ENCODE data around the gene OPTC. TPM values are rescaled to one million over a fixed set of nuclear protein-coding genes. Genes with fewer than 3 reads are reported as not detected.
"Not testable (repeated sequence)": the region's sequence is repeated elsewhere in the genome, so short reads cannot be mapped to it uniquely, and the experiment has no call there.

OPTC gene
- total RNA-seq = not detected in 2 replicates

- TF ChIP-seq CTCF (IDR thresholded peaks at IDR 0.05; ENCODE audit: extremely low read depth, low read depth, low read length) = no peak
These were observed at the start of gene OPTC for GRCh38 chr1:203493901-203494300. TSS of gene OPTC (plus strand) at chr1:203494153. CDS start at chr1:203496006, 1,853 bp downstream.

GRCh38 chr1:203444171-203444576 is 49.8 kb upstream of the OPTC start:
- no peaks in the 10 kb centered on the region for H3K9me3 ChIP-seq (ENCODE audit: low read depth, low read length)
- H3K79me2 ChIP-seq (ENCODE audit: insufficient read depth, low read length) = no peaks in the 10 kb centered on the region
- H3K27me3 ChIP-seq (ENCODE audit: insufficient read depth, low read length) = peaks cover 33% of the 10 kb centered on the region
- H3K4me3 ChIP-seq (ENCODE audit: insufficient read depth, low read length) = no peak overlapping the region
- H3K36me3 ChIP-seq (ENCODE audit: insufficient read depth, low read length) = no peaks in the 10 kb centered on the region
- H3K27ac ChIP-seq (ENCODE audit: low read depth, low read length) = no peak overlapping the region
- no peaks in the 10 kb centered on the region for H4K20me1 ChIP-seq (ENCODE audit: insufficient read depth, low read length)
- peaks cover 3% of the 10 kb centered on the region for H3K4me1 ChIP-seq (ENCODE audit: insufficient read depth, low read length)
- H3K4me2 ChIP-seq (ENCODE audit: insufficient read depth, low read length) = no peak overlapping the region
- H2AFZ ChIP-seq (ENCODE audit: low read length) = no peak overlapping the region
- no peak for DNase-seq (ENCODE audit: insufficient read length, low spot score, missing footprints)
- TF ChIP-seq CTCF (IDR thresholded peaks at IDR 0.05; ENCODE audit: extremely low read depth, low read depth, low read length) = no peak

More at GRCh38 chr1:203493901-203494300, at the start of gene OPTC:
- Histone ChIP-seq H3K4me3 (ENCODE audit: insufficient read depth, low read length) (no peak within 1 kb of the TSS), H2AFZ (ENCODE audit: low read length) (no peak within 1 kb of the TSS), H3K36me3 (ENCODE audit: insufficient read depth, low read length) (no peaks in the 10 kb centered on the region), H3K9me3 (ENCODE audit: low read depth, low read length) (no peaks in the 10 kb centered on the region), H4K20me1 (ENCODE audit: insufficient read depth, low read length) (no peaks in the 10 kb centered on the region), H3K79me2 (ENCODE audit: insufficient read depth, low read length) (no peaks in the 10 kb centered on the region), H3K27ac (ENCODE audit: low read depth, low read length) (no peak within 1 kb of the TSS), H3K27me3 (ENCODE audit: insufficient read depth, low read length) (peaks cover 27% of the 10 kb centered on the region), H3K4me2 (ENCODE audit: insufficient read depth, low read length) (no peak within 1 kb of the TSS), H3K4me1 (ENCODE audit: insufficient read depth, low read length) (no peaks in the 10 kb centered on the region)
- no peak for DNase-seq (ENCODE audit: insufficient read length, low spot score, missing footprints)

GRCh38 chr1:203447151-203447550 is 46.8 kb upstream of the OPTC start:
- no peak for DNase-seq (ENCODE audit: insufficient read length, low spot score, missing footprints)
- Histone ChIP-seq H3K4me3 (ENCODE audit: insufficient read depth, low read length) (no peak overlapping the region), H3K9me3 (ENCODE audit: low read depth, low read length) (no peaks in the 10 kb centered on the region), H4K20me1 (ENCODE audit: insufficient read depth, low read length) (no peaks in the 10 kb centered on the region), H3K4me1 (ENCODE audit: insufficient read depth, low read length) (no peaks in the 10 kb centered on the region), H2AFZ (ENCODE audit: low read length) (no peak overlapping the region), H3K36me3 (ENCODE audit: insufficient read depth, low read length) (no peaks in the 10 kb centered on the region), H3K27ac (ENCODE audit: low read depth, low read length) (no peak overlapping the region), H3K79me2 (ENCODE audit: insufficient read depth, low read length) (no peaks in the 10 kb centered on the region), H3K4me2 (ENCODE audit: insufficient read depth, low read length) (no peak overlapping the region), H3K27me3 (ENCODE audit: insufficient read depth, low read length) (peaks cover 36% of the 10 kb centered on the region)
- no peak for TF ChIP-seq CTCF (IDR thresholded peaks at IDR 0.05; ENCODE audit: extremely low read depth, low read depth, low read length)

GRCh38 chr1:203447598-203447997 is 46.4 kb upstream of the OPTC start:
- H3K9me3 ChIP-seq (ENCODE audit: low read depth, low read length); H2AFZ ChIP-seq (ENCODE audit: low read length); H3K27ac ChIP-seq (ENCODE audit: low read depth, low read length); H4K20me1 ChIP-seq (ENCODE audit: insufficient read depth, low read length); H3K79me2 ChIP-seq (ENCODE audit: insufficient read depth, low read length); H3K4me3 ChIP-seq (ENCODE audit: insufficient read depth, low read length); H3K4me1 ChIP-seq (ENCODE audit: insufficient read depth, low read length); H3K36me3 ChIP-seq (ENCODE audit: insufficient read depth, low read length); DNase-seq (ENCODE audit: insufficient read length, low spot score, missing footprints); H3K4me2 ChIP-seq (ENCODE audit: insufficient read depth, low read length): not testable (repeated sequence)
- H3K27me3 ChIP-seq (ENCODE audit: insufficient read depth, low read length) = peaks cover 32% of the 10 kb centered on the region
